GM19351 (cell line): Measurements from ENCODE around the gene TMEM97.

Experiments
- ATAC-seq: cut with Tn5 transposase; IDR thresholded peaks from one replicate; pipeline ENCODE4 v1.9.1; 2021; ENCODE audit warnings: mild to moderate bottlenecking, moderate library complexity; ENCODE audit not compliant: unreplicated experiment

TMEM97 gene

GRCh38 chr17:28315846-28316705 is 2.9 kb upstream of the TMEM97 start:
- ATAC-seq = no peak

- no peak for ATAC-seq
Measured at GRCh38 chr17:28317099-28317965, 1.7 kb upstream of the TMEM97 start.

DNA sequence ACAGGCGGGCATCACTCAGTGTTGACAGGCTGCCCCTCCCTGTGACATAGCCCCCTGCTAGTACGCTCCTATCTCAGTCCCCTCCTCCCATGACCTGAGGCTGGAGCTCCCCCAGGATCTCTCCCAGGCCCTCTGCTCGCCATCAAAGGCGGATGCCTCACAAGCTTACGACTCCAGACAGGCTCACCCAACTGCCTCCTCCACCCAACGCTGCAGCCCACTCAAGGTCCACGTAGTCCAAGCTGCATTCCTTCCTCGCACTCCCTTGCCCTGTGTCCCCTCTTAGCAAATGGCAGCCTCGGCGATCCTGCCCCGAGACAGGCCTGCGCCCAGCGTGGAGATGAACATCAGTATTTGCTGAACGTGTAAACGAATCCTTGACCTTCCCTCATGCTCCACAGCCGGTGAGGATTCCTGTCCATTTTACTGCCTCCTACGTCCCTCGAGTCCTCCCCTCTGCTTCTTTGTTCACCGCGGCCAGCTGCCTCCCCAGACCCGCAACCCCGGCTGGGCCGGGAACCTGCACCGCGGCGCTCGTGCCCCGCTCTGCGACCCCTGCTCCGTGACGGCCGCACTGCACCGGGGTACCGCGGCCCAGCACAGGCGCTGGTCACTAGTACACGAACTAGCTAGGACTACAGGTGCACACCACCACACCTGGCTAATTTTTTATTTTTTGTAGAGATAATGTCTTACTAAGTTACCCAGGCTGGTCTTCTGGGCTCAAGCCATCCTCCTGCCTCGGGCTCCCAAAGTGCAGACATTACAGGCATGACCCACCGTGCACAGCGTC is 838 bp upstream of the TMEM97 start:
- peak; percentile 17 for ATAC-seq

DNA sequence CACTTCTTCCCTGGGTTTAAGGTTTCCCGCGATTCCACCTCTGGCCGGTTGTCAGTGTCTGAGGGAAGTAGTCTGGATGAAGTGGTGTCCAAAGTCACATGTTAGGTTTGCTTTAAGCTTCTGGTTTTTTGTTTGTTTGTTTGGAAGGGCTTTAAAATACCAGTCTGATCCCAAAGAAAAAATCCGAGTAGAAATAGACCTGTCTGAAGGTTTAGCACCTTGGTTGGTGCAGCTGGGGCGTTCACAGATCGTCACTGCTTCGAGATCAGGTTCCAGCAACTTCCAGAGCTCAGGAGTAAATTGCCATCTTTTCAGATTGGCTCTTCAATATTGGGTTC is 567 bp downstream of the TMEM97 start:
- ATAC-seq = no peak

GRCh38 chr17:28320215-28321061 is 1.4 kb downstream of the TMEM97 start:
- ATAC-seq = no peak

GRCh38 chr17:28324267-28324745 is 5.3 kb downstream of the TMEM97 start:
- no peak for ATAC-seq

- no peak for ATAC-seq
Measured at GRCh38 chr17:28324781-28325180, 5.8 kb downstream of the TMEM97 start.

DNA sequence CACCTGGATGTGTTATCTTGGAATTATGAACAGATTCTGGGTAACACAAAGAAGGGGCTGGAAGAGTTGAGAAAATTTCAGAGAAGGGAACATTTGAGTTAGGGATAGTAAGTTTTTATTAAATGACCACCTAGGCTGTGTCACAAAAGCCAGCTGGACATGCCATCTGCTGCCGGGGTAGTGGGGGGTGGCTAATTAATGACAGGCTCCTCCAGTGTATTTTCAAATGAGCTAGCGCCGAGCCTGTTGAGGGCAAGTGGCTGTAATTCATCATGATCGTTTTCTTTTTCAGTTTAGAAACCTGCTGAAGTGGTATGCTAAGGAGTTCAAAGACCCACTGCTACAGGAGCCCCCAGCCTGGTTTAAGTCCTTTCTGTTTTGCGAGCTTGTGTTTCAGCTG is 6.2 kb downstream of the TMEM97 start:
- ATAC-seq = no peak

DNA sequence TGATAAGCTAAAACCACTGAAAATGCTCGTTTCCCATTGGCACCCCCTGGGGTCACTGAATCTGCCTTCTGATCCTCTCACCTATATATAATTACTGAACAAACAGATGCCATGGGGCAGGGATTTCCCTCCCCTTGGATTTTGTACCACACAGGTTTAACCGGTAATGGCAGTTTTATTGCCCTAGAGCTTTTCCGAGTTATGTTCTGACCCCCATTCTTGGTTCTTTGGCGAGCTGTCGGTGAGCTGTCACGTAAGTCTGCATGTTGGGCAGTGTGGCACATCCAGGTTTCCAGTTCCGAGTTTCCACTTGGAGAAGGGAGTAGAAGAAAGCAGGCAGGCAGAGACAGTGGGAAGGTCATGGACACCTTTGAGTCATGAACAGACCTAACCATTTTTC is 7.1 kb downstream of the TMEM97 start:
- ATAC-seq = no peak

DNA sequence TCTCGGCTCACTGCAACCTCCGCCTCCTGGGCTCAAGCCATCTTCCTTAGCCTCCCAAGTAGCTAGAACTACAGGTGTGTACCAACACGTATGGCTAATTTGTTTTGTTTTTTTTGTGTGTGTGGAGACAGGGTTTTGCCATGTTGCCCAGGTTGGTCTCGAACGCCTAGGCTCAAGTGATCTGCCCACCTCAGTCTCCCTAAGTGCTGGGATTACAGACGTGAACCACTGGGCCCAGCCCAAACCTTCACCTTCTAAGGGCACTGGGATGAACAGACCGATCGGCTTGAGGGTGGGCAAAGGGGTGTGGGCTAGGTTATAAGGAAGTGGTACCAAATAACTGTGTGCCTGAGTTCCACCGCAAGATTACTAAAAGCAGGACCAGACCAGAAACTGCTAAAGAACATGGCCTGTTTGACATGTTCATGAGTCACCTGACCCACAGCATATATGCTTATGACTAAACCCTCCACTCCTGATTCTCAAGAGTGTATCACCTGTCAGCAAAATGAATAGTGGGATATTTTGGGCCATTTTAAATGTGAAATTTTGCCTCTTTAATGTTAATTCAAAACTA is 8.1 kb downstream of the TMEM97 start:
- peak; percentile 50 for ATAC-seq

GRCh38 chr17:28327709-28328108 is 8.7 kb downstream of the TMEM97 start:
- ATAC-seq = no peak

- no peak for ATAC-seq
Measured at GRCh38 chr17:28328325-28328724, 9.3 kb downstream of the TMEM97 start.

DNA sequence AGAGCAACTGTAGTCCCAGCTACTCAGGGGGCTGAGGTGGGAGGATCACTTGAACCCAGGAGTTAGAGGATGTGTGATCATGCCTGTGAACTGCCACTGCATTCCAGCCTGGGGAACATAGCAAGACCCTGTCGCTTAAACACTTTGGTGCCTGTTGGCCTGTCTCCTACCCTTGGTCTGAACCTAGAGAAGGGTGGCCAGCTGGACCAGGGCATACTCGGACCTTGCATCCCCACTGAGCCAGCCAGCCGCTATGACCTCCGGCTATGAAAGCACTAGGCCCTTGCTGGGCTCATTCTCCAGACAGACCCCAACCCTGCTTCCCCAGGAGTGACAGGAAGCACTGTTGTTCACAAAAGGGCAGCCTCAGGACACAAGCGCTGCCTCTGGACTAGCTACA is 11.7 kb downstream of the TMEM97 start:
- ATAC-seq = no peak

DNA sequence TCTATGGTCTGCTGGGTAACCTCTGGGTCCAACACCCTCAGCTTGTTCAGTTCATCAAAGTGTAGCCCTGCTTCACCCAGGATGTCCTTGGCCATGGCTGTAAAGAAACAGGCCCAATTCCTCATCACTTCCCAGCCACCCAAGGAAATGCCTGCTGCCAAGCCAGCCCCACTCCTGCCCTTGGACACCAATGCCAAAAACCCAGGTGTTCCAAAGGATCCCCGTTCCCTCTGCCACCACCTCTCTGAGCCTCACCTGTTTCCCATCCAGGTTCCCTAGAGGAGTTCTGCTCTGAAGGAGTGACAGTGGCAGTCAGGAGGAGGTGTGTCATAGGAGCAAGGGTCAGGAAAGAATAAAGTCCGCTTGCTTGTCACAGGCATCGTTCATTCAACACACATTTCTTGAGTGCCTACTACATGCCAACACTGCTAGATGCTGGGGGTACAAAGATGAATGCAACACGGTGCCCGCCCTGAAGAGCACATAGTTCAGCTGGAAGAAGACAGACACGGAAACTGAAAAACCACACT is 13.0 kb downstream of the TMEM97 start:
- no peak for ATAC-seq

DNA sequence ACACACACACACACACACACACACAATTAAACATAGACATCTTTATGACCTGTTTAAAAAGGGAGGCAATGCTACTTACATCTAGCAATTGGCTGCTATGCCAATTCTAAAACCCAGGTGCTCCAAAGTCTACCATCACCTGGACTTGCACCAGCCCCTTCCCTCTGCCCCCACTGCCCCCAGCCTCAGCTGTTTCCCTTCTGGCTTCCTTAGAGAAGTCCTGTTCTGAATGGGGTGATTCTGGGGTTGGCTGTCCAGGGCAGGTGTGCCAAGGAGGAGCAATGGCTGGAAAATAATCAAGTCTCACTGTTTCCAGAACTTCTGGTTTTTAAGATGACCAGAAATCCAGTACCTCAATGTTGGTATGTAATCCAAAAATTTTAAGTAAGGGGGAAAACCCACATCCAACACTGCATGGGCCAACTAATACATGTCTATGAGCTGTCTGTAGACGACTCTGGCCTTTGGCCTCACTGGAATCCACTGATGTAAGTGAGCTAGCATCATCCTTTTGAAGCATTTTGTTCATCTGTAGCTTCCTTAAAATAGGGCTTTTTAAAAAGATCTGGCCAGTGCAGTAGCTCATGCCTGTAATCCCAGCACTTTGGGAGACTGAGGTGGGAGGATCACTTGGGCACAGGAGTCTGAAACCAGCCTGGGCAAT is 14.2 kb downstream of the TMEM97 start:
- no peak for ATAC-seq

DNA sequence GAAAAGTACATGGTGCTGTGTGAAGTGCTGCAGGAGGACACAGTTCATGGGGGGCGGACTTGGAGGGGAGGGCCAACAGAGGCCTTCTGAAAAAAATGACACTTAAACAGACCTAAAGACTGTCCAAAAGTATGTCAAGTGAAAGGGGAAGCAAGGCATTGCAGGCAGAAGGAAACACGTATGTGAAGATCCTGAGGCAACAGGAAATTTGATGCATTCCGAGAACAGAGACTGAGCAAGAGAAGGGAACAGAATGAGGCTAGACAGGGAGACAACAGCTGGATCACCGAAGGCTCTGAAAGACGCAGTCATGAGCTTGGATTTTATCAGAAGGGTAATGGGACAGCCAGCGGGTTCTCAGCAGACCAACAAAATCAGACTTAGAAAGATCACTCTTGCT is 15.2 kb downstream of the TMEM97 start:
- ATAC-seq = no peak

- no peak for ATAC-seq
Measured at GRCh38 chr17:28334666-28335200, 15.7 kb downstream of the TMEM97 start.

- ATAC-seq = peak; percentile 94
Measured at GRCh38 chr17:28335201-28335958, 16.4 kb downstream of the TMEM97 start, which contains the start of the genes IFT20 and TNFAIP1. Gene IFT20, minus strand, starts transcription at chr17:28335472. Its CDS starts 3,487 bp downstream, at chr17:28331985. Gene TNFAIP1, plus strand, starts transcription at chr17:28335761. Its CDS starts 3,761 bp downstream, at chr17:28339522.
